ENCODE data around the gene CRELD1.

Gene CRELD1

DNA sequence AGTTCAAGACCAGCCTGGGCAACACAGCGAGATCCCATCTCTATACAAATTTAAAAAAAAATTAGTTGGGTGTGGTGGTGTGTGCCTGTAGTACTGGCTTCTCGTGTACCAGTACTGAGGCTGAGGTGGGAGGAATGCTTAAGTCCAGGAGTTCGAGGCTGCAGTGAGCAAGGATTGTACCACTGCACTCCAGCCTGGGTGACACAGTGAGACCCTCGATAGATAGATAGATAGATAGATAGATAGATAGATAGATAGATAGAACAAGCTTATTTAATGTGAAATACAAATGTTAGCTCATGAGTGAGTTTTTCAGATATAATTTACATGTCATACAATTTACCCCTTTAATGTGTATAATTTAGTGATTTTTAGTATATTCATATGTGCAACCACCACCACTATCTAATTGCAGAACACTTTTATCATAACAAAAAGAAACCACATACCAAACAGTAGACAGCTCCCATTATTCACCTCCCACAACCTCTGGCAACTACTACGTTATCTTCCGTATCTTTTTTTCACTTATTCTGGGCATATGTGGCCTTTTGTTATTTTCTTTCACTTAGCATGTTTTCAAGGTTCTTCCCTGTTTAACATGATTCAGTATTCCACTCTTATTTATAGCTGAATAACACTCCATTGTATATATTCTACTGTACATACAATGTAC, 31.7 kb downstream of the CRELD1 start:
- no peak for DNase-seq

DNA sequence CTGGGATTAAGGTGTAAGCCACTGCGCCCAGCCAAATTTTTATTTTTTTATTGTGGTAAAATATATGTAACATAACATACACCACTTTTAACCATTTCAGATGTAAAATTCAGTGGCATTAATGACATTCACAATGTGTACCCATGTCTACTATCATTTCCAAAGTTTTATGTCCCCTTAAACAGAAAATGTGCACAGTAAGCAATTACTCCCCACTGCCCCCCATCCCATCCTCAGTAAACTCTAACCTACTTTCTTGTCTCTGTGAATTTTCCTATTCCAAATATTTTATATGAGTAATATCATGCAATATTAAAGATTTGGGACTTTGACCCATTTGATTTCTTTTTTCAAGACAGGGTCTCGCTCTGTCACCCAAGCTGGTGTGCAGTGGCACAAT, 33.2 kb downstream of the CRELD1 start:
- no peak for DNase-seq

GRCh38 chr3:9969632-9970019, 36.0 kb downstream of the CRELD1 start:
- no peak for DNase-seq

DNA sequence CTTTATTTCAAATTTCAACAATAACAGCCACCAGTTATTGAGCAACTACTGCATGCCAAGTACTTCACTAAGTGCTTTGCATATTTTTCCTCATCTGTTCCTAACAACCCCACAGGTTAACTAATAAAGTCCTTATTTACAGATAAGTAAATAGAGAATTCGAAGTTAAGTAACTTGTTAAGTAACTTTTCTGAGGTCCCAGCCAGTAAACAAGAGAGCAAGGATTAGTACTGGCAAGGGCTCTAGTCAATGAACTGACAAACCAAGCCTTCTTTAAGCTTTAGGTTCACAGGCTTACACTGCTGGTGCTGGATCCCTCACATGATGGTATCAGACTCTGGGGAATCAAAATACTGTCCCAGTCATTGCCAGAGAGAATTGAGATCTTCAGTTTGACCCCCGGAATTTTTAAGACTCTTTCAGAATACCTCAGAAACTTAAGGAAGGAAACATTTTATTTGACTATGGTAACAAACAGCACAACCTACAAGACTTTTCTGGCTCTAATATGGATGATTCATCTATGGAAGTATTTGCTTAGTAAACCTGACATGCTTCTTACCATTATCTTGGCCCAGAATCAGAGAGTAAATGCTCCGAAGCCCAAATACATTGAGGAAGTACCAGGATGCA, 36.5 kb downstream of the CRELD1 start:
- DNase-seq, result no peak

DNA sequence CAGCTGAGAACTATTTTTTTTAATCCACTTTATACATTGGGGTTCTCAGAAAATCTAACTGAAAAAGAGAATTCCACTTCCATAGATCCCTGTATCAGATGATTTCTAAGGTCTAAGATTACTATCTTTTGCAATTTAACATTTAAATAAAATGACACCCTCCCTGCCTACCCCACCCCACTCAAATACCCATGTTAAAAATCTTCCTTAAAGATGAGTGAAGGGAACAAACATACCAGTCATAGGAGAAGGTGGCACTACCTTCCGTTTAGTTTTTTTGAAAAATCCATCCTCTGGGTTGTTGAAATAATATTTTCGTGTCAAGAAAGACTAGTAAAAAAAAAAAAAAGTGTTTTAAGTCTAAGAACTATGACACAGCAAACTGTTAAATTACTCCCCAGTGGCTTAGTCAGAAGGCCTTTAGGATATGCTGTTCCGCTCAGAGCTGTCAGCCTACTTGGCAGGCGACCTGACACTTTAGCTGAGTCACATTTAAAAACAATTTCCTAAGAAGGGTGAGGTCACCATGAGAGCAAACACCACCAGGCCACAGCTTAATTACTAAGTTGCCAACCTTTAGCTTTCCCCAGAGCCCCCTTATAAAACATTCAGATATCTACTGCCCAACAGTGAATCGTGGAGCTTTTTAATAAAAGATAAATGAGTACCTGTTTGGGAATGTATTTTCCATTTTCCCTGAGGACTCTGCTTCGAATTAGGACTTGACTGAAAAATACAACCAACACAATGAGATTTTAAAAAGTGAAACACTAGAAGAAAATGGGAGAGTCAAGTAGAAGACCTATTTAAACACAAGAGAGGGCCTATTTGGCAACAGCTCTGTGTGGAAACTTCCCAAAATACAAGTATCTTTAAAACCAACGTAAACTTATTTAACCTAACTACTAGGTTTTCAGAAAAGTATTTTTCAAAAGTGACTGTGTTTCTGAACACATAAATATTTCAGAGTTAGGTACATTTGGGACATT, 43.4 kb downstream of the CRELD1 start:
- peak; percentile 87 for DNase-seq

DNA sequence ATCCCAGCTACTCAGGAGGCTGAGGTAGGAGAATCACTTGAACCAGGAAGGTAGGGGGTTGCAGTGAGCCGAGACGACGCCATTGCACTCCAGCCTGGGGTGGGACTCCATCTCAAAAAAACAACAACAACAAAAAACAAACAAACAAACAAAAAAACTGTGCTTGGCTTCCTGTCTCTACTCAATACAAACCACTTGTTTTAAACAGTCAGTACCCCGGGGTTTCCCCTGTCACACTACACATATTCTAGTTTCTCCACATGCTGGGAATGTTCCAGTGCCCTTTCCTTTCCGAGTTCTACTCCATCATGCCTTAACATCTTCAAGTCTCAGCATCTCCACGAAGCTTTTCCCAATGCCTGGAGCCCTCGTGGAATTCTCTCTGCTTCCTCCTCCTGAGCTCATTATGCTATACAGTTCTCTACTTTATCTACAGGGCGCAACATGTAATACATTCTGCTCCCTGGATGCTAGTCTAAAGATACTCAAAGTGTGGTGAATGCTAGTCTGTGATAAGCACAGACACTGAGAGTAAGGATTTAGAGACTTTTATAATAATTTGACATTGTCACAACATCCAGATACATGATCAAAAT, 45.2 kb downstream of the CRELD1 start:
- DNase-seq, result no peak

- no peak for DNase-seq
Measured at GRCh38 chr3:9980251-9980650, 46.6 kb downstream of the CRELD1 start.

- no peak for DNase-seq
Measured at GRCh38 chr3:9986230-9986725, 52.6 kb downstream of the CRELD1 start.

DNA sequence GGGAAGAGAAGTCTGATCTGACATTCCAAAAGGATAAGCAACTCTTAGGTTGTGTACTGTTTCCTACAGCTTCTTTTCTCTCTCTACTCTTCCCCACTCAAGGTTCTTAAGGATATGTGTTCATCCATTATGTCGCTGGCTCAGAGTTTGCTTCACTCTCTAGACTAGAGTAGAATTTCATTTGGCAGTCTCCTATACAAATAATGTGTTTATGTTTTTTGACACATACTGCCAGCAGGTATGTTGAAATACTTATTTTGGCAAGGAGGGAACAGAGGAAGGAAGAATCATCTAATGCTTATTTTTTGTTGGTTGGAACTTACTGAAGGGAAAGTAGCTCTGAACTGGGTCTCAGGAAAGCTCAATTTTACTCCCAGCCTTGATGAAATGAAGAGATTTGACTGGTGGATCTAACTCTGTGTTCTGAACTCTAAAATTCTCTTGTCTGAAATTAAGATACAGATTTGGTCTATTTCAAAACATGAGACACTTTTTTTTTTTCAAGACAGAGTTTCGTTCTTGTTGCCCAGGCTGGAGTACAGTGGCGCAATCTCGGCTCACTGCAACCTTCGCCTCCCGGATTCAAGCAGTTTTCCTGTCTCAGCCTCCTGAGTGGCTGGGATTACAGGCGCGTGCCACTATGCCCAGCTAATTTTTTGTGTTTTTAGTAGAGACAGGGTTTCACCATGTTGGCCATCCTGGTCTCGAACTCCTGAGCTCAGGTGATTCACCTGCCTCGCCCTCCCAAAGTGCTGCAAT, 60.6 kb downstream of the CRELD1 start:
- no peak for DNase-seq
